ENCODE results near the gene CACNA1I. TPM values are rescaled to one million over a fixed set of nuclear protein-coding genes. Genes with fewer than 3 reads are reported as not detected.

Gene CACNA1I
- total RNA-seq, 1 donor from 2014 or later, result 0.06 TPM

DNA sequence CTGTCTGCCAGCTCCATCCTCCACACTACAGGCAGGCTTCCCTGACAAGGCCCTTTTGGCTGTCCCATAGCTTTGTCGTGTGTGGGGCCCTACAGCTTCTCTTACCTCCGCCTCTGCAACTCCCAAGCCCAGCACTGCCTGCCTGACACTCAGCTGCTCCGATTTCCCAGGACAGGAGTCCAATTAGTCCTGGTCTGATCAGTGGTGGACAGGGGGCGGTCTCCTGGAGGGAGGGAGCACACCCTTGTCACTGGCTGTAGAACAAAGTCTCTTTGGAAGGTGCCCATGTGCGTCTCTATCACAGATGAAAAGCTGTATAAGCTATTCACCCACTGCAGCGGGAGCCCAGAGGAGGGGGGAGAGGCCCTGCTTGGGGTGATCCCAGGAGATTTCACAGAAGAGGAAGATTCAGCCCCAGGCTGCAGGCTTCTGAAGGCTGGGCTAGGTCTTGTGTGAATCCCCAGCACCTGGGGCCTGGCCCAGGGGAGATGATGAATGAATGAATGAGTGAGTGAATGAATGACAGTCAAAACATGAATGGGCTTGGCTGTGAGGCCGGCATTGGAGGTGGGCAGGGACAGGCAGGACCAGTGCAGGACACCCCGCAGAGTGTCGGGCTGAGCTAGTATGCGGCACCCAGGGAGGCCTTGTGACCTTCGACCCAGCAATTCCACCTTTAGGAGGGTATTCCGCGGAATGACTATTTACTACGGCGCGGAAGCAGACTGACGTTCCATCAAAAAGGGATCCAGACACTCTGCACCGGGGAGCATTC lies 142.4 kb downstream of the CACNA1I start:
- no peak for DNase-seq (ENCODE audit: low read depth)
- H3K4me3 ChIP-seq (ENCODE audit: low read depth, low read length), result no peak overlapping the region
- TF ChIP-seq, protein P1, sequence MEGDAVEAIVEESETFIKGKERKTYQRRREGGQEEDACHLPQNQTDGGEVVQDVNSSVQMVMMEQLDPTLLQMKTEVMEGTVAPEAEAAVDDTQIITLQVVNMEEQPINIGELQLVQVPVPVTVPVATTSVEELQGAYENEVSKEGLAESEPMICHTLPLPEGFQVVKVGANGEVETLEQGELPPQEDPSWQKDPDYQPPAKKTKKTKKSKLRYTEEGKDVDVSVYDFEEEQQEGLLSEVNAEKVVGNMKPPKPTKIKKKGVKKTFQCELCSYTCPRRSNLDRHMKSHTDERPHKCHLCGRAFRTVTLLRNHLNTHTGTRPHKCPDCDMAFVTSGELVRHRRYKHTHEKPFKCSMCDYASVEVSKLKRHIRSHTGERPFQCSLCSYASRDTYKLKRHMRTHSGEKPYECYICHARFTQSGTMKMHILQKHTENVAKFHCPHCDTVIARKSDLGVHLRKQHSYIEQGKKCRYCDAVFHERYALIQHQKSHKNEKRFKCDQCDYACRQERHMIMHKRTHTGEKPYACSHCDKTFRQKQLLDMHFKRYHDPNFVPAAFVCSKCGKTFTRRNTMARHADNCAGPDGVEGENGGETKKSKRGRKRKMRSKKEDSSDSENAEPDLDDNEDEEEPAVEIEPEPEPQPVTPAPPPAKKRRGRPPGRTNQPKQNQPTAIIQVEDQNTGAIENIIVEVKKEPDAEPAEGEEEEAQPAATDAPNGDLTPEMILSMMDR (conservative IDR thresholded peaks at IDR 0.05; ENCODE audit: low read depth, low read length), result no peak

DNA sequence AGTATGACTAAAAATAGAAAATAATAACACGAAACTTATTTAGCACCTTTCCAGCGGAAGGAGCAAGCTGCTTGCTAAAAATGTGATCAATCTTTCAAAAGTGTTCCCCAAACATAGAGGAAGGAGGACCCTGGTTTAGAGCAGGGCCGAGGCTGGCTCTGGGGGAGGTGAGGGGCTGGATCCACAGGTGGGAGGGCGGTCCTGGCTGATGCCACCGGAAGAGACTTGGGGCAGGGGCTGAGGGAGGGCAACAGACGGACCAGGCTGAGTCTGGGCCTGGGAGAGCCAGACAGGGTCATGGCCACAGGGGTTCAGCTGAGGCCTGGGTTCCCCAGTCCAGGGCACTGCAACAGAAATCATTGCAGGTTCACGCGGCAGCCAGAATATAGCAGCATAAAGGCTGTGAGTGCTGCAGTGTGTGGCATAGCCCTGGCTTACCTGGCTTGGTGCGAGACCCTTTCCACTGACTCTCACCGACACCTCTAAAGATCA lies 143.3 kb downstream of the CACNA1I start:
- TF ChIP-seq, protein P1 (conservative IDR thresholded peaks at IDR 0.05; ENCODE audit: low read depth, low read length), result no peak
- no peak overlapping the region for H3K4me3 ChIP-seq (ENCODE audit: low read depth, low read length)
- no peak for DNase-seq (ENCODE audit: low read depth)

- no peak for DNase-seq (ENCODE audit: low read depth)
- TF ChIP-seq, protein P1 (conservative IDR thresholded peaks at IDR 0.05; ENCODE audit: low read depth, low read length), result no peak
Observed at GRCh38 chr22:39714321-39714720, 143.8 kb downstream of the CACNA1I start.

DNA sequence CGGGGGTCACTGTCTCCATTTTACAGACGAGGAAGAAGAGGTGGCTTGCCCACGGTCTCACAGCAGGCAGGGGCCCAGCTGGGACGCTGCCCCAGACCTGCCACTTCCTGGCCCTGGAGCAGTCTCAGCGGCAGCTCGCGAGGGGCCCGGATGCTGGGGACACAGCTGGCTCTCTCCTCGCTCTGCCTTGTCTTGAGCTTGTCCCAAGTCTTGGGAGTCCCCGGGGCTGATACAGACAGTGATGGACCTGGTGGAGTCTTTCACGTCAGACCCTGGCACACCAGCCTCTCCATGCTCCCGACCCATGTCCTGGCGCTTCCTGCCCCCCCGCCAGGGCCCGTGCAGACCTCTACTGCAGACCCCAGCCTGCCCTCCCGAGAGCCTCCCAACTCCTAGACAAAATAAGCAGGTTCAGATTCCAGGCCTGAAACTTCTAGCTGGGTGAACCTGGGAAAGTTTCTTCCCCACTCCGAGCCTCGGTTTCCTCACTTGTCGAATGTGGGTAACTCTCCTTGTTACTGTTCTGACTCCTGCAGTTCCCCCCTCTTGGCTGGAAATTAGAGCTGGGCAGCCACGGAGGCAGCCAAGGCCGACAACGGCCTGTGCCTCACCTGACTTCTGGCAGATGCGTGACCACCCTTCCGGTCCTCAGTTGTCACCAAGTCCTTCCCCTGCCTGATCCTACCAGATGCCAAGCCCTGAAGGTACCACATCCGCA lies 145.4 kb downstream of the CACNA1I start:
- H3K4me3 ChIP-seq (ENCODE audit: low read depth, low read length), result no peak overlapping the region
- TF ChIP-seq, protein P1 (conservative IDR thresholded peaks at IDR 0.05; ENCODE audit: low read depth, low read length), result no peak
- no peak for DNase-seq (ENCODE audit: low read depth)

More at GRCh38 chr22:39714321-39714720, 143.8 kb downstream of the CACNA1I start:
- H3K4me3 ChIP-seq (ENCODE audit: low read depth, low read length), result no peak overlapping the region

DNA sequence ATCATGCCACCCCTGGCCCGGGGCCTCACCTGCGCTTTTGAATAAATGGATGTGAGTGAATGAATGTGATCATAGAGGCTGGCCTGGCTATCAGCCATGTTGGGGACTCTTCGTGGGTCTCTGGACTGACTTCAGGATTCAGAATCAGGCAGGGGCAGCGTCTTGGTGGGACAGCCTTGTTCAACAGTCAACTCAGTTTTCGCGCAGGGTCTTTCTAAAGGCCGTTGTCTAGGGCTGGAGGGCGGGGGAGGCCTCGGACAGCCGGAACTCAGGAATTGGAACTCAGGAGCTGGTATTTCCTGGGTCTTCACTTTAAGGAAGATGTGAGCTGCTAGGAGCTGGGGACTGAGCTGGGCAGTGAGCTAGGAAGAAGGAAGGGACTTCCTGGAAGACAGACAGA lies 146.0 kb downstream of the CACNA1I start:
- no peak overlapping the region for H3K4me3 ChIP-seq (ENCODE audit: low read depth, low read length)
- DNase-seq (ENCODE audit: low read depth), result no peak
- TF ChIP-seq, protein P1 (conservative IDR thresholded peaks at IDR 0.05; ENCODE audit: low read depth, low read length), result no peak

- DNase-seq (ENCODE audit: low read depth), result no peak
- TF ChIP-seq, protein P1 (conservative IDR thresholded peaks at IDR 0.05; ENCODE audit: low read depth, low read length), result no peak
- no peak overlapping the region for H3K4me3 ChIP-seq (ENCODE audit: low read depth, low read length)
Observed at GRCh38 chr22:39717099-39717498, 146.5 kb downstream of the CACNA1I start.
